Nephron progenitor cell (in vitro differentiated cells): ENCODE results near the gene NNMT.

Experiments used
- DNase-seq: peaks from one replicate; pipeline ENCODE4 v3.0.0; 2021
- H3K27ac Mint-ChIP-seq: 2 replicates; pipeline ENCODE4 v1.8.0; 2021; ENCODE audit warnings: mild to moderate bottlenecking, moderate library complexity, mixed read lengths
- H3K27me3 Mint-ChIP-seq: 2 replicates; pipeline ENCODE4 v1.8.0; 2021; ENCODE audit warnings: mild to moderate bottlenecking, low read depth, mixed read lengths; ENCODE audit not compliant: poor library complexity
- H3K36me3 Mint-ChIP-seq: 2 replicates; pipeline ENCODE4 v1.8.0; 2021; ENCODE audit warnings: low read depth, mixed read lengths
- H3K4me1 Mint-ChIP-seq: 2 replicates; pipeline ENCODE4 v1.8.0; 2021; ENCODE audit warnings: mixed read lengths
- H3K4me3 Mint-ChIP-seq: 2 replicates; pipeline ENCODE4 v1.8.0; 2021; ENCODE audit warnings: mild to moderate bottlenecking, moderate library complexity, mixed read lengths
- H3K9me3 Mint-ChIP-seq: 2 replicates; pipeline ENCODE4 v1.8.0; 2021; ENCODE audit warnings: mild to moderate bottlenecking, moderate library complexity, mixed read lengths
- TF ChIP-seq, protein P1 (sequence below): fragments of 200-600 bp; sonication (generic); IDR thresholded peaks from 2 replicates; pipeline ENCODE4 v1.5.0; 2021; ENCODE audit warnings: antibody characterized with exemption

NNMT gene

DNA sequence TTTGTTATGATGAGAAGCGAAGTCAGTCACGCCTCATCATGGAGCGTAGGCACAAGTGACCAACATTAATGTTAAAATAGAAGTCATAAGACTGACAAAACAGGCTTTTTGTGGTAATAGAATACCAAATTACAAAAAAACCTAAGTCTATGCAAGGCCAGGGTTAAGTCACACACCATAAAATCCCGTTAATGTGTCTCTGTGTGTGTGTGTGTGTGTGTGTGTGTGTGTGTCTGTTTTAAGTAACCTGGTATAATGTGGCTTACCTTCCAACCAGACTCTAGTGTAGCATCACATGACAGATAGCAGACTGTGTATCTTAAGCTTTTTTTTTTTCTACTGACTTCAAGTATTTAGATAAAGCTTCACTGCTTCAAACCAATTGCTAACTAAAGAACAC is 66.1 kb downstream of the NNMT start:
- TF ChIP-seq, protein P1, sequence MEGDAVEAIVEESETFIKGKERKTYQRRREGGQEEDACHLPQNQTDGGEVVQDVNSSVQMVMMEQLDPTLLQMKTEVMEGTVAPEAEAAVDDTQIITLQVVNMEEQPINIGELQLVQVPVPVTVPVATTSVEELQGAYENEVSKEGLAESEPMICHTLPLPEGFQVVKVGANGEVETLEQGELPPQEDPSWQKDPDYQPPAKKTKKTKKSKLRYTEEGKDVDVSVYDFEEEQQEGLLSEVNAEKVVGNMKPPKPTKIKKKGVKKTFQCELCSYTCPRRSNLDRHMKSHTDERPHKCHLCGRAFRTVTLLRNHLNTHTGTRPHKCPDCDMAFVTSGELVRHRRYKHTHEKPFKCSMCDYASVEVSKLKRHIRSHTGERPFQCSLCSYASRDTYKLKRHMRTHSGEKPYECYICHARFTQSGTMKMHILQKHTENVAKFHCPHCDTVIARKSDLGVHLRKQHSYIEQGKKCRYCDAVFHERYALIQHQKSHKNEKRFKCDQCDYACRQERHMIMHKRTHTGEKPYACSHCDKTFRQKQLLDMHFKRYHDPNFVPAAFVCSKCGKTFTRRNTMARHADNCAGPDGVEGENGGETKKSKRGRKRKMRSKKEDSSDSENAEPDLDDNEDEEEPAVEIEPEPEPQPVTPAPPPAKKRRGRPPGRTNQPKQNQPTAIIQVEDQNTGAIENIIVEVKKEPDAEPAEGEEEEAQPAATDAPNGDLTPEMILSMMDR = no peak
- H3K9me3 Mint-ChIP-seq = peaks cover 6% of the 10 kb centered on the region
- H3K4me1 Mint-ChIP-seq = no peaks in the 10 kb centered on the region
- no peak overlapping the region for H3K27ac Mint-ChIP-seq
- no peak overlapping the region for H3K4me3 Mint-ChIP-seq
- no peak for DNase-seq
- H3K36me3 Mint-ChIP-seq = no peaks in the 10 kb centered on the region
- peaks cover 3% of the 10 kb centered on the region for H3K27me3 Mint-ChIP-seq

DNA sequence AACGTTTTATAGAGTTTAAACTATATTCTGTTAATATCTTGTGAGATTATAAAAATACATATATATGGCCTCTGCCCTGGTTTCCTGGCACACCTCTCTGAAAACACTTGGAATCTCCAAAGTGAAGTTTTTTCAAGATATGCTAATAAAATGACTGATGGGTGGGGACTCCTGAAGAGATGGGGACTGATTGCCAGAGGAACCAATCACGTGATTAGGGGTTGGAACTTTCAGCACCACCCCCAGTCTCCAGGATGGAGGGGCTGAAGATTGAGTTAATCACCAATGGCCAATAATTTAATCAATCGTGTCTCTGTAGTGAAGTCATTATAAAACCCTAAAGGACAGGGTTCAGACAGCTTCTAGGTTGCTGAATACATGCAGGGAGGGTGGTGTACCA is 66.8 kb downstream of the NNMT start:
- H3K27ac Mint-ChIP-seq = no peak overlapping the region
- no peaks in the 10 kb centered on the region for H3K4me1 Mint-ChIP-seq
- DNase-seq = no peak
- H3K4me3 Mint-ChIP-seq = no peak overlapping the region
- H3K36me3 Mint-ChIP-seq = no peaks in the 10 kb centered on the region
- peaks cover 3% of the 10 kb centered on the region for H3K27me3 Mint-ChIP-seq
- H3K9me3 Mint-ChIP-seq = peaks cover 6% of the 10 kb centered on the region
- TF ChIP-seq, protein P1 = no peak
